22Rv1 (cell line): ENCODE results near the gene ACAN.

Experiments
- ZFX ChIP-seq: fragments of 450-650 bp; IDR thresholded peaks from 2 replicates; pipeline ENCODE4 v1.6.1; 2017; ENCODE audit warnings: antibody characterized with exemption, borderline replicate concordance
- TF ChIP-seq, protein P1 (sequence below): fragments of 450-650 bp; IDR thresholded peaks from 2 replicates; pipeline ENCODE4 v1.5.1; 2017; ENCODE audit warnings: mild to moderate bottlenecking

DNA sequence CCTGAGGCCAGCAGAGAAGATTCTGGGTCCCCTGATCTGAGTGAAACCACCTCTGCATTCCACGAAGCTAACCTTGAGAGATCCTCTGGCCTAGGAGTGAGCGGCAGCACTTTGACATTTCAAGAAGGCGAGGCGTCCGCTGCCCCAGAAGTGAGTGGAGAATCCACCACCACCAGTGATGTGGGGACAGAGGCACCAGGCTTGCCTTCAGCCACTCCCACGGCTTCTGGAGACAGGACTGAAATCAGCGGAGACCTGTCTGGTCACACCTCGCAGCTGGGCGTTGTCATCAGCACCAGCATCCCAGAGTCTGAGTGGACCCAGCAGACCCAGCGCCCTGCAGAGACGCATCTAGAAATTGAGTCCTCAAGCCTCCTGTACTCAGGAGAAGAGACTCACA lies 55.7 kb downstream of the ACAN start:
- TF ChIP-seq, protein P1, sequence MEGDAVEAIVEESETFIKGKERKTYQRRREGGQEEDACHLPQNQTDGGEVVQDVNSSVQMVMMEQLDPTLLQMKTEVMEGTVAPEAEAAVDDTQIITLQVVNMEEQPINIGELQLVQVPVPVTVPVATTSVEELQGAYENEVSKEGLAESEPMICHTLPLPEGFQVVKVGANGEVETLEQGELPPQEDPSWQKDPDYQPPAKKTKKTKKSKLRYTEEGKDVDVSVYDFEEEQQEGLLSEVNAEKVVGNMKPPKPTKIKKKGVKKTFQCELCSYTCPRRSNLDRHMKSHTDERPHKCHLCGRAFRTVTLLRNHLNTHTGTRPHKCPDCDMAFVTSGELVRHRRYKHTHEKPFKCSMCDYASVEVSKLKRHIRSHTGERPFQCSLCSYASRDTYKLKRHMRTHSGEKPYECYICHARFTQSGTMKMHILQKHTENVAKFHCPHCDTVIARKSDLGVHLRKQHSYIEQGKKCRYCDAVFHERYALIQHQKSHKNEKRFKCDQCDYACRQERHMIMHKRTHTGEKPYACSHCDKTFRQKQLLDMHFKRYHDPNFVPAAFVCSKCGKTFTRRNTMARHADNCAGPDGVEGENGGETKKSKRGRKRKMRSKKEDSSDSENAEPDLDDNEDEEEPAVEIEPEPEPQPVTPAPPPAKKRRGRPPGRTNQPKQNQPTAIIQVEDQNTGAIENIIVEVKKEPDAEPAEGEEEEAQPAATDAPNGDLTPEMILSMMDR = no peak
- no peak for TF ChIP-seq ZFX
